ENCODE results near the gene SPTBN4. TPM values are rescaled to one million over a fixed set of nuclear protein-coding genes. Genes with fewer than 3 reads are reported as not detected.
"Not testable (repeated sequence)": the region's sequence is repeated elsewhere in the genome, so short reads cannot be mapped to it uniquely, and the experiment has no call there.

SPTBN4 gene
- total RNA-seq, 1 donor from 2014 or later, result 23.2 TPM

GRCh38 chr19:40524655-40525054, 57.9 kb downstream of the SPTBN4 start:
- DNase-seq (ENCODE audit: low spot score in 2 of 2) (no peak), FAIRE-seq (no peak)

- no peak for FAIRE-seq
- DNase-seq (ENCODE audit: low spot score in 2 of 2), result no peak
These were observed 58.6 kb downstream of the SPTBN4 start for GRCh38 chr19:40525234-40526051.

GRCh38 chr19:40528078-40528477, 61.3 kb downstream of the SPTBN4 start:
- DNase-seq (ENCODE audit: low spot score in 2 of 2), result no peak
- FAIRE-seq, result no peak

- FAIRE-seq (no peak), DNase-seq (ENCODE audit: low spot score in 2 of 2) (no peak)
These were observed 61.8 kb downstream of the SPTBN4 start for GRCh38 chr19:40528533-40529092.

GRCh38 chr19:40529093-40529954, 62.5 kb downstream of the SPTBN4 start:
- DNase-seq (ENCODE audit: low spot score in 2 of 2) (peak; percentile 98 to 99), FAIRE-seq (no peak)

GRCh38 chr19:40530091-40530901, 63.5 kb downstream of the SPTBN4 start:
- FAIRE-seq (no peak), DNase-seq (ENCODE audit: low spot score in 2 of 2) (peak; percentile 70 to 74)

- DNase-seq (ENCODE audit: low spot score in 2 of 2) (no peak), FAIRE-seq (no peak)
These were observed 66.7 kb downstream of the SPTBN4 start for GRCh38 chr19:40533508-40533907.

GRCh38 chr19:40534148-40534547, 67.3 kb downstream of the SPTBN4 start:
- DNase-seq (ENCODE audit: low spot score in 2 of 2), result no peak
- no peak for FAIRE-seq

GRCh38 chr19:40539070-40539469, 72.3 kb downstream of the SPTBN4 start:
- FAIRE-seq (no peak), DNase-seq (ENCODE audit: low spot score in 2 of 2) (no peak)

- DNase-seq (ENCODE audit: low spot score in 2 of 2) (no peak), FAIRE-seq (no peak)
These were observed 75.5 kb downstream of the SPTBN4 start for GRCh38 chr19:40542202-40542859.

GRCh38 chr19:40543029-40543597, 76.3 kb downstream of the SPTBN4 start:
- no peak for FAIRE-seq
- no peak for DNase-seq (ENCODE audit: low spot score in 2 of 2)

GRCh38 chr19:40546153-40546841, 79.5 kb downstream of the SPTBN4 start:
- FAIRE-seq, result not testable (repeated sequence)

GRCh38 chr19:40547190-40547589, 80.4 kb downstream of the SPTBN4 start:
- not testable (repeated sequence) for DNase-seq (ENCODE audit: low spot score in 2 of 2); FAIRE-seq

More at GRCh38 chr19:40546153-40546841, 79.5 kb downstream of the SPTBN4 start:
- not testable (repeated sequence) for DNase-seq (ENCODE audit: low spot score in 2 of 2)

GRCh38 chr19:40547836-40548235, 81.0 kb downstream of the SPTBN4 start:
- DNase-seq (ENCODE audit: low spot score in 2 of 2) (no peak), FAIRE-seq (no peak)

- no peak for DNase-seq (ENCODE audit: low spot score in 2 of 2)
- FAIRE-seq, result no peak
These were observed 82.4 kb downstream of the SPTBN4 start for GRCh38 chr19:40549007-40549708.

- FAIRE-seq (no peak), DNase-seq (ENCODE audit: low spot score in 2 of 2) (no peak)
These were observed 84.2 kb downstream of the SPTBN4 start for GRCh38 chr19:40550951-40551350.

- no peak for DNase-seq (ENCODE audit: low spot score in 2 of 2)
- no peak for FAIRE-seq
These were observed 86.0 kb downstream of the SPTBN4 start for GRCh38 chr19:40552848-40553247.
